AG04449 (cell line): ENCODE data around the gene WWP2.

Experiments
- CTCF ChIA-PET: fragments of 350-600 bp; formaldehyde crosslinking; extraction: SDS; loops from one replicate; lab custom pipeline; 2021; ENCODE audit warnings: antibody characterized with exemption; lab: Yijun Ruan, JAX
- POLR2A ChIA-PET: fragments of 400-600, 350-600 bp; formaldehyde crosslinking; extraction: SDS; loops from one replicate; lab custom pipeline; 2020; ENCODE audit warnings: antibody characterized with exemption, inconsistent platforms; lab: Yijun Ruan, JAX
- DNase-seq: peaks from one replicate; pipeline ENCODE4 v3.0.0-alpha.2; 2010; ENCODE audit warnings: low read depth, low spot score
- H3K4me3 ChIP-seq: 2 replicates; pipeline ENCODE4 v1.5.1; 2011; ENCODE audit warnings: low read depth, mild to moderate bottlenecking, control low read depth, low read length
- TF ChIP-seq, protein P1 (sequence below): IDR thresholded peaks from one replicate; pipeline ENCODE4 v1.5.1; 2011; ENCODE audit warnings: mild to moderate bottlenecking, moderate library complexity, low read length, control low read depth, inconsistent platforms; ENCODE audit not compliant: insufficient read depth; ENCODE audit errors: missing control alignments

WWP2 gene

DNA sequence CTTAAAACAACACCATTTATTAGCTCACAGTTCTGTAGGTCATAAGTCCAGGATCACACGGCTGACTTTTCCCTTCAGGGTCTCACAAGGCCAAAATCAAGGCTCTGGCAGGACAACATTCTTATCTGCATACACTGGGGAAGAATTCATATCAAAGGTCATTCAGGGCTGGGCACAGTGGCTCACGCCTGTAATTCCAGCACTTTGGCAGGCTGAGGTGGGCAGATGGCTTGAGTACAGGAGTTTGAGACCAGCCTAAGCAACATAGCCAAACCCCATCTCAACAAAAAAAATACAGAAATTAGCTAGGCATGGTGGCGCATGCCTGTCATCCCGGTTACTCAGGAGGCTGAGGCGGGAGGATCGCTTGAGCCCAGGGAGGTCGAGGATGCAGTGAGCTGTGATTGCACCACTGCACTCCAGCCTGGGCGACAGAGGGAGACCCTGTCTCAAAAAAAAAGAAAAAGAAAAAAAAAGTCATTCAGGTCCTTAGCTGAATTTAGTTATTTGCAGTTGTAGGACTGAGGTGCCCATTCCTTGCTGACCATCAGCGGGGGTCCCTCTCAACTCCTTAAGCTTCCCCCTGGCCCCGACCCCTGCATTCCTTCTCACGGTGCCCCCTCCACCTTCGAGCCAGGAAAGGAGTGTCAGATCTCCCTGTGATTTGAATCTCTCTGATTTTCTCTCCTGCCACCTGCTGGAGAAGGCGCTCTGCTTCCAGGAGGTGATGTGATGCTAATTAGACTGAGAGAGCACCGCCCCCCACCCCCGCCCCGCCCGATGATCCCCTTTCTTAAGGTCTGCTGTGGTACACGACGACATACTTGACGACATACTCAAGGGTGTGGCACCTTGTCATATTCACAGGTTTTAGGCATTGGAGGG, 97.2 kb downstream of the WWP2 start:
- CTCF ChIA-PET: interaction anchor here (1.0 to 2.2 kb wide), 4 partner anchors 11 to 71 kb away, joined by 4 to 6 read pairs (median 4); no protein-coding TSS in a partner anchor

DNA sequence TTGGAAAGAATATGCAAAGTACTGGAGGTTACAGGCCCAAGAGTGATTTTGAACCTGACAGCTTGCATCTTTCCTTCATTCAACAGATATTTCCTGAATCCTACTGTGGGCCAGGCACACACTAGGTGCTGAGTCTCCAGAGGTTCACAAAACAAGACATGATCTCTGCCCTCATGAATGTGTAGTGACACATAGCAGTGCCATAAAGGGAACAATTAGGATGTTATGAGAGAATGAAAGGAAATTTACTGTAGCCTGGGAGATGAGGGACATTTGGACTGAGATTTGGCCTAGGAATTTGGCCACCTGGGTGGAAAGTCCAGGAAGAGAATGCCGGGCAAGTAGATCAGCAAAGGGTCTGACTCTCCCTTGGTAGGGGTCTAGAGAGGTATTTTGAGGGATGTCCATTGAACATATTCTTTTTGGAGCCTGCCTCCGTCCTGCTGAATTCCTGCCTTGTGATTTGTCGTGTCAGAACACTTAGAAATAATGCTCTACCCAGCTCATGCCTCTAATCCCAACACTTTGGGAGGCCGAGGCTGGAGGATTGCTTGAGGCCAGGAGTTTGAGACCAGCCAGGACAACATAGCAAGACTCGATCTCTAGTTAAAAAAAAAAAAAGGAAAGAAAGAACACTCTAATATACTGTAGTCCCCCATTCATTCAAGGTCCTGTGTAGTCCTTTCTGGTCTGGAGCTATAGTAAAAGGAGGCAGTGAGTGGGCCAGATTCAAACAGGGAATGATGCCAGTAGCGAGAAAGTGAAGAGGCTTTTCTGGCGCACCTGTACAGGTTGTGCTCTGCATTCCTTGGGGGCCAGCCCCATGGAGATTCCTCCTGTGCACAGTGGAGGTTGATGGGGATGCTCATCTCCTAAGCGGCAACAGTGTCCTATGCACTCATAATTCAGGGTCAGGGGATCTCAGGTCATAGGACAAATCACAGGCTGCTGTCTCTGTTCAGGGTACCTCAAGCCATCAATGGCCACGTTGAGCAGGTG, 98.4 kb downstream of the WWP2 start:
- TF ChIP-seq, protein P1, sequence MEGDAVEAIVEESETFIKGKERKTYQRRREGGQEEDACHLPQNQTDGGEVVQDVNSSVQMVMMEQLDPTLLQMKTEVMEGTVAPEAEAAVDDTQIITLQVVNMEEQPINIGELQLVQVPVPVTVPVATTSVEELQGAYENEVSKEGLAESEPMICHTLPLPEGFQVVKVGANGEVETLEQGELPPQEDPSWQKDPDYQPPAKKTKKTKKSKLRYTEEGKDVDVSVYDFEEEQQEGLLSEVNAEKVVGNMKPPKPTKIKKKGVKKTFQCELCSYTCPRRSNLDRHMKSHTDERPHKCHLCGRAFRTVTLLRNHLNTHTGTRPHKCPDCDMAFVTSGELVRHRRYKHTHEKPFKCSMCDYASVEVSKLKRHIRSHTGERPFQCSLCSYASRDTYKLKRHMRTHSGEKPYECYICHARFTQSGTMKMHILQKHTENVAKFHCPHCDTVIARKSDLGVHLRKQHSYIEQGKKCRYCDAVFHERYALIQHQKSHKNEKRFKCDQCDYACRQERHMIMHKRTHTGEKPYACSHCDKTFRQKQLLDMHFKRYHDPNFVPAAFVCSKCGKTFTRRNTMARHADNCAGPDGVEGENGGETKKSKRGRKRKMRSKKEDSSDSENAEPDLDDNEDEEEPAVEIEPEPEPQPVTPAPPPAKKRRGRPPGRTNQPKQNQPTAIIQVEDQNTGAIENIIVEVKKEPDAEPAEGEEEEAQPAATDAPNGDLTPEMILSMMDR: no peak

More for the DNA sequence above, 97.2 kb downstream of the WWP2 start:
- TF ChIP-seq, protein P1: peak; percentile 25
- POLR2A ChIA-PET: no interaction called here
- H3K4me3 ChIP-seq: no peak overlapping the region
- DNase-seq: no peak

DNA sequence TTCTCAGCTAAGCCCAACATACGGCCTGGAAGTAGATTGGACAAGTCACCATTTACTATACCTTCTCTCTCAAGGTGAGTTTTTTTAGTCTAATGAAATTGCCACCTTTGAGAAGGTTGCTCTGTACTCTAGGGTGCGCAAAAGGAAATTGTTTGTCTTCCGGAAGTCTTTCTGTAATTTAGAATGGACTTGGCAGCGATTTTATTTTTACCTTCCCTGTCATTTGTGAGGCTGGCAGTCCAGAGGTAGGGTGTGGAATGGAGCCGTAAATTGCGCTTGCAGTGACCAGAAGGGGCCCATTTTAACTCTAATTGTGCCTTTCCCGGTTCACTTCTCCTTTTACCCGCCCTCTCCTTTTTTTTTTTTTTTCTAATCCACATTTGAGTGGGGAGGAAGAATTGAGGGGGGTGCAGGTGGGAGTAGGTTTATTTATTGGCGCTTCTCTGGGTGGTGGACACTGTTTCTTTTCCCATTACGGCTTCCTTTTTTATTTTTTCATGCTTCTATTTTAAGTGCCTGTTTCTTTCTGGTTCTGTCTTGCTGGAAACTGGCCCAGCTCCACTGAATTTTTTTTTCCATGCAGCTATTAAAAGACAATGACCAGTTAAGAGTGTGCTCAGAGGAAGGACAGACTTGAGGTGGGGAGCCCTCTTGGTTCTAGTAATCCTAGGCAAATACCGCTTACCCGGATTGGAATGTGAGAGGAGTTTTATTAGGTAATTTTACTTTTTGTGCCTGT, 99.3 kb downstream of the WWP2 start:
- DNase-seq: peak; percentile 36
- CTCF ChIA-PET: no interaction called here
- POLR2A ChIA-PET: no interaction called here
- no peak overlapping the region for H3K4me3 ChIP-seq
- TF ChIP-seq, protein P1: no peak

More for the DNA sequence above, 98.4 kb downstream of the WWP2 start:
- no peak for DNase-seq
- no peak overlapping the region for H3K4me3 ChIP-seq
- ChIA-PET CTCF (interaction anchor here (1.1 to 2.2 kb wide), 2 partner anchors 64 to 70 kb away, joined by 4 to 5 read pairs; no protein-coding TSS in a partner anchor), POLR2A (no interaction called here)

DNA sequence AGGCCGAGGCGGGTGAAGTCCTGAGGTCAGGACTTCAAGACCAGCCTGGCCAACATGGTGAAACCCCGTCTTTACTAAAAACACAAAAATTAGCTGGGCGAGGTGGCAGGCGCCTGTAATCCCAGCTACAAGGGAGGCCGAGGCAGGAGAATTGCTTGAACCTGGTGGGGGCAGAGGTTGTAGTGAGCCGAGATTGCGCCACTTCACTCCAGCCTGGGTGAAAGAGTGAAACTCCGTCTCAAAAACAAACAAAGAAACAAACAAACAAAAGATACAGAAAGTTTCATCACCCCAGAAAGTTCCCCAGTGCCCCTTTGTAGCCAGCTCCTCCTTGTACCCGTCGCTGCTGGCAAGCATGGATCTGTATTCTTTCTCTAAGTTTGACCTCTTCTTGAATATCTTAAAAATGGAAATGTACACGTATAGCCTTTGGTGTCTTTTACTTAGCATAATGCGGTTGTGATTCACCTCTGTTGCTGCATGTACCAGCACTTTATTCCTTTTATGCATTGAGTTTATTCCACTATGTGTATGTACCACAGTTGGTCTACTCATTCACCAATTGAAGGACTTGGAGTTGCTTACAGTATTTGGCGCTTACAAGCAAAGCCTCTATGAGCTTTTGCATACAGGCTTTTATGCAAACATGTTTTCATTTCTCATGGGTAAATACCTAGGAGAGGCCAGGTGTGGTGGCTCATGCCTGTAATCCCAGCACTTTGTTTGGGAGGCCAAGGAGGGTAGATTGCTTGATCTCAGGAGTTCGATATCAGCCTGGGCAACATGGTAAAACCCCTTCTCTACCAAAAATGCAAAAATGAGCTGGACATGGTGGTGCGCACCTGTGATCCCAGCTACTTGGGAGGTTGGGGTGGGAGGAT, 101.5 kb downstream of the WWP2 start:
- ChIA-PET CTCF (no interaction called here), POLR2A (no interaction called here)
- DNase-seq: no peak
- TF ChIP-seq, protein P1: no peak
- H3K4me3 ChIP-seq: no peak overlapping the region

DNA sequence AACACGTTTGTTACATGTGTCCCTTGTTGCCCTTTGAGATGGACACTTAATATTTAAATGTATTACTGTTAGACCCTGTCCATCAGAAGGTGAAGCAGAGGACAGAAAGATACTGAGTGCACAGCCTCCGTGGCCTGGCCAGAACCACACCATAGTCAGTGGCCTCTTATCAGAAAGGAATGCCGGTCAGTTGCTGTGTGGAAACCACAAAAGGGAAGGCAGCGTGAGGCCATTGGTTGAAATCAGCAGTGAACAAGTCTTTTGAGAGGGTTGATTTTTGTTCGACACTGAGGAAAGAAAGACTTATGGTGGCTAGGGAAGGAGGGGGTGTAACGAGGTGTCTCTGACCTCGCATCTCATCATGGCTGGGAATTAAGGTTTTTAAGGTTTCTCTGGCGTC, 103.6 kb downstream of the WWP2 start:
- DNase-seq: no peak
- no peak overlapping the region for H3K4me3 ChIP-seq
- TF ChIP-seq, protein P1: no peak
- ChIA-PET POLR2A (no interaction called here), CTCF (interaction anchor here (1.0 to 2.0 kb wide), 2 partner anchors 64 to 68 kb away, joined by 3 to 6 read pairs; no protein-coding TSS in a partner anchor)
